ENCODE results near the gene PCDHA9.

DNA sequence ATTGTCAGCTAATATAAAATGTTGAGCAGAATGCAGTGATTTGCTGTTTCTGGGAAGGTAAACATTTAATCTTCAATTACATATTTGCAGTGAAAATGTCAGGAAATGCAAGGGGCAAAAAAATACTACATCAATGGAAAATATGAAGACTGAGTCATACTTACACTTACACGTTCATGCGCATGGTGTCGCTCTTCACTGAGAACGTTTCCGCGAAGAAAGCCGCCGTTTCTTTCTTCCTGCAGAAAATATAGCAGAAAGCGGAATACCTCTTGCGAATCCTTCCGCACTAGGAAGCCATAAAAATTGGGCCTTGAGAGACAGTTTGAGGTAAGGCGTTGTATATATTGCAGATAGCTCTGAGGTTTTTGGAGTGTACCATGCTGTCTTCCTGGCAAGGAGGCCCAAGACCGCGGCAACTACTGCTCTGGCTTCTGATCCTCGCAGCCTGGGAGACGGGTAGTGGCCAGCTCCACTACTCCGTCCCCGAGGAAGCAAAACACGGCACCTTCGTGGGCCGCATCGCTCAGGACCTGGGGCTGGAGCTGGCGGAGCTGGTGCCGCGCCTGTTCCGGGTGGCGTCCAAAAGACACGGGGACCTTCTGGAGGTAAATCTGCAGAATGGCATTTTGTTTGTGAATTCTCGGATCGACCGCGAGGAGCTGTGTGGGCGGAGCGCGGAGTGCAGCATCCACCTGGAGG is 33.9 kb downstream of the PCDHA9 start, which contains the start of gene PCDHA13:
- TF ChIP-seq, protein P1, sequence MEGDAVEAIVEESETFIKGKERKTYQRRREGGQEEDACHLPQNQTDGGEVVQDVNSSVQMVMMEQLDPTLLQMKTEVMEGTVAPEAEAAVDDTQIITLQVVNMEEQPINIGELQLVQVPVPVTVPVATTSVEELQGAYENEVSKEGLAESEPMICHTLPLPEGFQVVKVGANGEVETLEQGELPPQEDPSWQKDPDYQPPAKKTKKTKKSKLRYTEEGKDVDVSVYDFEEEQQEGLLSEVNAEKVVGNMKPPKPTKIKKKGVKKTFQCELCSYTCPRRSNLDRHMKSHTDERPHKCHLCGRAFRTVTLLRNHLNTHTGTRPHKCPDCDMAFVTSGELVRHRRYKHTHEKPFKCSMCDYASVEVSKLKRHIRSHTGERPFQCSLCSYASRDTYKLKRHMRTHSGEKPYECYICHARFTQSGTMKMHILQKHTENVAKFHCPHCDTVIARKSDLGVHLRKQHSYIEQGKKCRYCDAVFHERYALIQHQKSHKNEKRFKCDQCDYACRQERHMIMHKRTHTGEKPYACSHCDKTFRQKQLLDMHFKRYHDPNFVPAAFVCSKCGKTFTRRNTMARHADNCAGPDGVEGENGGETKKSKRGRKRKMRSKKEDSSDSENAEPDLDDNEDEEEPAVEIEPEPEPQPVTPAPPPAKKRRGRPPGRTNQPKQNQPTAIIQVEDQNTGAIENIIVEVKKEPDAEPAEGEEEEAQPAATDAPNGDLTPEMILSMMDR (IDR thresholded peaks at IDR 0.05), result no peak
- no peak for TF ChIP-seq POLR2A (IDR thresholded peaks at IDR 0.05)
